ENCODE results near the gene LTBP1. TPM values are rescaled to one million over a fixed set of nuclear protein-coding genes. Genes with fewer than 3 reads are reported as not detected.

LTBP1 gene
- polyA plus RNA-seq, 4 donors: 74.7 to 83.5 (median 82.8) TPM

GRCh38 chr2:33321236-33321771, 374.6 kb downstream of the LTBP1 start:
- no peak for DNase-seq (ENCODE audit: low read depth in 4 of 4, low spot score in 3 of 4)

- DNase-seq (ENCODE audit: low read depth in 4 of 4, low spot score in 3 of 4): no peak
Observed at GRCh38 chr2:33321876-33322483, 375.2 kb downstream of the LTBP1 start.

- DNase-seq (ENCODE audit: low read depth in 4 of 4, low spot score in 3 of 4): no peak
Observed at GRCh38 chr2:33322612-33323011, 375.9 kb downstream of the LTBP1 start.

GRCh38 chr2:33323957-33324356, 377.2 kb downstream of the LTBP1 start:
- DNase-seq (ENCODE audit: low read depth in 4 of 4, low spot score in 3 of 4): no peak

GRCh38 chr2:33326100-33326499, 379.3 kb downstream of the LTBP1 start:
- no peak for DNase-seq (ENCODE audit: low read depth in 4 of 4, low spot score in 3 of 4)

GRCh38 chr2:33333433-33333832, 386.7 kb downstream of the LTBP1 start:
- DNase-seq (ENCODE audit: low read depth in 4 of 4, low spot score in 3 of 4): no peak

GRCh38 chr2:33334083-33334482, 387.3 kb downstream of the LTBP1 start:
- no peak for DNase-seq (ENCODE audit: low read depth in 4 of 4, low spot score in 3 of 4)

- DNase-seq (ENCODE audit: low read depth in 4 of 4, low spot score in 3 of 4): no peak
Observed at GRCh38 chr2:33335516-33335915, 388.8 kb downstream of the LTBP1 start.

GRCh38 chr2:33336036-33336625, 389.4 kb downstream of the LTBP1 start:
- no peak for DNase-seq (ENCODE audit: low read depth in 4 of 4, low spot score in 3 of 4)

- no peak for DNase-seq (ENCODE audit: low read depth in 4 of 4, low spot score in 3 of 4)
Observed at GRCh38 chr2:33337385-33337960, 390.7 kb downstream of the LTBP1 start.

- no peak for DNase-seq (ENCODE audit: low read depth in 4 of 4, low spot score in 3 of 4)
Observed at GRCh38 chr2:33337981-33338380, 391.2 kb downstream of the LTBP1 start.

GRCh38 chr2:33339269-33339668, 392.5 kb downstream of the LTBP1 start:
- DNase-seq (ENCODE audit: low read depth in 4 of 4, low spot score in 3 of 4): no peak

- DNase-seq (ENCODE audit: low read depth in 4 of 4, low spot score in 3 of 4): no peak
Observed at GRCh38 chr2:33340280-33340679, 393.5 kb downstream of the LTBP1 start.

- no peak for DNase-seq (ENCODE audit: low read depth in 4 of 4, low spot score in 3 of 4)
Observed at GRCh38 chr2:33342171-33342570, 395.4 kb downstream of the LTBP1 start.

GRCh38 chr2:33342705-33343104, 396.0 kb downstream of the LTBP1 start:
- no peak for DNase-seq (ENCODE audit: low read depth in 4 of 4, low spot score in 3 of 4)

- DNase-seq (ENCODE audit: low read depth in 4 of 4, low spot score in 3 of 4): no peak
Observed at GRCh38 chr2:33343387-33343895, 396.7 kb downstream of the LTBP1 start.

- DNase-seq (ENCODE audit: low read depth in 4 of 4, low spot score in 3 of 4): no peak
Observed at GRCh38 chr2:33344230-33344629, 397.5 kb downstream of the LTBP1 start.

GRCh38 chr2:33347856-33348255, 401.1 kb downstream of the LTBP1 start:
- DNase-seq (ENCODE audit: low read depth in 4 of 4, low spot score in 3 of 4): no peak

GRCh38 chr2:33350632-33351031, 403.9 kb downstream of the LTBP1 start:
- DNase-seq (ENCODE audit: low read depth in 4 of 4, low spot score in 3 of 4): no peak

- no peak for DNase-seq (ENCODE audit: low read depth in 4 of 4, low spot score in 3 of 4)
Observed at GRCh38 chr2:33351781-33352180, 405.0 kb downstream of the LTBP1 start.

GRCh38 chr2:33354981-33355380, 408.2 kb downstream of the LTBP1 start:
- DNase-seq (ENCODE audit: low read depth in 4 of 4, low spot score in 3 of 4): no peak

GRCh38 chr2:33358878-33359277, 412.1 kb downstream of the LTBP1 start:
- DNase-seq (ENCODE audit: low read depth in 4 of 4, low spot score in 3 of 4): no peak
